Trophoblast cell (in vitro differentiated cells and primary cell): ENCODE data around the gene PCSK6.

ENCODE experiments used
- DNase-seq, 2 donors: peaks; one replicate each; pipeline ENCODE4 v3.0.0-alpha.2; 2016
- H2AFZ ChIP-seq: 2 replicates; pipeline ENCODE4 v1.6.1; 2013; ENCODE audit warnings: low read length, moderate library complexity, mild to moderate bottlenecking; ENCODE audit not compliant: insufficient read depth, poor library complexity
- H2AK5ac ChIP-seq: 2 replicates; pipeline ENCODE4 v1.6.1; 2013; ENCODE audit warnings: mild to moderate bottlenecking, low read length
- H2BK120ac ChIP-seq: 2 replicates; pipeline ENCODE4 v1.6.1; 2013; ENCODE audit warnings: low read length, mild to moderate bottlenecking, moderate library complexity; ENCODE audit not compliant: insufficient read depth, poor library complexity
- H2BK12ac ChIP-seq: 2 replicates; pipeline ENCODE4 v1.6.1; 2013; ENCODE audit warnings: mild to moderate bottlenecking, low read length, moderate library complexity
- H2BK5ac ChIP-seq: 2 replicates; pipeline ENCODE4 v1.6.1; 2013; ENCODE audit warnings: low read length, low read depth, moderate library complexity, mild to moderate bottlenecking; ENCODE audit not compliant: poor library complexity
- H3K14ac ChIP-seq: 2 replicates; pipeline ENCODE4 v1.6.1; 2013; ENCODE audit warnings: mild to moderate bottlenecking, low read length
- H3K18ac ChIP-seq: 2 replicates; pipeline ENCODE4 v1.6.1; 2013; ENCODE audit warnings: mild to moderate bottlenecking, low read length
- H3K23ac ChIP-seq: 2 replicates; pipeline ENCODE4 v1.6.1; 2013; ENCODE audit warnings: low read length
- H3K27ac ChIP-seq: 2 replicates; pipeline ENCODE4 v1.5.1; 2013; ENCODE audit warnings: low read depth, mild to moderate bottlenecking, inconsistent platforms, low read length, moderate library complexity
- H3K27me3 ChIP-seq: 2 replicates; pipeline ENCODE4 v1.6.1; 2013; ENCODE audit warnings: inconsistent platforms, mild to moderate bottlenecking, low read length, moderate library complexity; ENCODE audit not compliant: insufficient read depth
- H3K36me3 ChIP-seq, 2 experiments: 1 replicate in 1 of 2; 2 replicates in 1 of 2; pipeline ENCODE4 v1.6.1; 2013; ENCODE audit warnings: low read length in 2 of 2, mild to moderate bottlenecking in 2 of 2, moderate library complexity in 1 of 2; ENCODE audit not compliant: insufficient read depth in 2 of 2, control insufficient read depth in 1 of 2
- H3K4ac ChIP-seq: 2 replicates; pipeline ENCODE4 v1.6.1; 2013; ENCODE audit warnings: low read depth, mild to moderate bottlenecking, low read length, moderate library complexity
- H3K4me1 ChIP-seq, 2 experiments: 1 replicate in 1 of 2; 2 replicates in 1 of 2; pipeline ENCODE4 v1.6.1; 2013; ENCODE audit warnings: low read length in 2 of 2, mild to moderate bottlenecking in 2 of 2, moderate library complexity in 1 of 2; ENCODE audit not compliant: insufficient read depth in 2 of 2, control insufficient read depth in 1 of 2
- H3K4me2 ChIP-seq: 2 replicates; pipeline ENCODE4 v1.6.1; 2013; ENCODE audit warnings: inconsistent platforms, mild to moderate bottlenecking, low read length, moderate library complexity
- H3K4me3 ChIP-seq: 2 replicates; pipeline ENCODE4 v1.5.1; 2013; ENCODE audit warnings: mild to moderate bottlenecking, low read depth, low read length, inconsistent platforms
- H3K79me1 ChIP-seq: one replicate; pipeline ENCODE4 v1.6.1; 2013; ENCODE audit warnings: low read length
- H3K79me2 ChIP-seq: 2 replicates; pipeline ENCODE4 v1.6.1; 2013; ENCODE audit warnings: low read length, mild to moderate bottlenecking; ENCODE audit not compliant: control insufficient read depth, insufficient read depth, poor library complexity
- H3K9ac ChIP-seq: 2 replicates; pipeline ENCODE4 v1.6.1; 2013; ENCODE audit warnings: mild to moderate bottlenecking, low read length
- H3K9me3 ChIP-seq: 2 replicates; pipeline ENCODE4 v1.6.1; 2013; ENCODE audit warnings: low read depth, mild to moderate bottlenecking, control low read depth, inconsistent platforms, low read length; ENCODE audit not compliant: insufficient read depth
- H4K12ac ChIP-seq: 2 replicates; pipeline ENCODE4 v1.6.1; 2013; ENCODE audit warnings: low read depth, mild to moderate bottlenecking, low read length, moderate library complexity
- H4K8ac ChIP-seq: 2 replicates; pipeline ENCODE4 v1.6.1; 2013; ENCODE audit warnings: low read depth, mild to moderate bottlenecking, low read length, moderate library complexity
- H4K91ac ChIP-seq: one replicate; pipeline ENCODE4 v1.6.1; 2013; ENCODE audit warnings: low read depth, mild to moderate bottlenecking, low read length, moderate library complexity
- WGBS: extraction: QIAGEN DNeasy Blood & Tissue Kit; methylation state at CpG from one replicate; pipeline ENCODE4 v1.1.7; 2013; ENCODE audit warnings: missing lambda C conversion rate; ENCODE audit not compliant: insufficient read length, insufficient coverage; ENCODE audit errors: extremely low coverage; 5-methylcytosine and 5-hydroxymethylcytosine counted together

PCSK6 gene

GRCh38 chr15:101329867-101330380 lies 159.6 kb downstream of the PCSK6 start:
- no peak overlapping the region for H2BK12ac ChIP-seq
- H4K91ac ChIP-seq = no peak overlapping the region
- H3K9me3 ChIP-seq = peaks cover 8% of the 10 kb centered on the region
- H3K23ac ChIP-seq = no peak overlapping the region
- H2BK120ac ChIP-seq = no peak overlapping the region
- no peak overlapping the region for H2BK5ac ChIP-seq
- no peaks in the 10 kb centered on the region for H3K79me1 ChIP-seq
- no peak for DNase-seq
- no peak overlapping the region for H4K12ac ChIP-seq
- no peaks in the 10 kb centered on the region for H3K79me2 ChIP-seq
- no peaks in the 10 kb centered on the region for H3K4me1 ChIP-seq
- no peak overlapping the region for H3K4ac ChIP-seq
- H4K8ac ChIP-seq = no peak overlapping the region
- H2AFZ ChIP-seq = no peak overlapping the region
- H3K14ac ChIP-seq = no peak overlapping the region
- no peak overlapping the region for H3K4me3 ChIP-seq
- H2AK5ac ChIP-seq = no peak overlapping the region
- no CpG with 5 or more reads among the region's 9 CpGs for WGBS
- H3K9ac ChIP-seq = no peak overlapping the region
- H3K18ac ChIP-seq = no peak overlapping the region
- H3K27ac ChIP-seq = no peak overlapping the region
- H3K27me3 ChIP-seq = no peaks in the 10 kb centered on the region
- no peak overlapping the region for H3K4me2 ChIP-seq
- H3K36me3 ChIP-seq = no peaks in the 10 kb centered on the region

GRCh38 chr15:101329309-101329863 lies 160.1 kb downstream of the PCSK6 start:
- DNase-seq = no peak

GRCh38 chr15:101328001-101328400 lies 161.5 kb downstream of the PCSK6 start:
- H4K91ac ChIP-seq = no peak overlapping the region
- no peak overlapping the region for H3K9ac ChIP-seq
- no peaks in the 10 kb centered on the region for H3K79me1 ChIP-seq
- no peak overlapping the region for H2BK12ac ChIP-seq
- H4K8ac ChIP-seq = no peak overlapping the region
- no peak overlapping the region for H3K4ac ChIP-seq
- no CpG with 5 or more reads among the region's 14 CpGs for WGBS
- no peak overlapping the region for H2BK5ac ChIP-seq
- no peaks in the 10 kb centered on the region for H3K79me2 ChIP-seq
- H3K4me3 ChIP-seq = no peak overlapping the region
- no peak overlapping the region for H2AK5ac ChIP-seq
- H3K4me2 ChIP-seq = no peak overlapping the region
- H3K9me3 ChIP-seq = peaks cover 3% of the 10 kb centered on the region
- H3K23ac ChIP-seq = no peak overlapping the region
- no peak overlapping the region for H3K18ac ChIP-seq
- no peak overlapping the region for H3K14ac ChIP-seq
- H3K27ac ChIP-seq = no peak overlapping the region
- DNase-seq = no peak
- no peak overlapping the region for H2BK120ac ChIP-seq
- H4K12ac ChIP-seq = no peak overlapping the region
- H3K4me1 ChIP-seq = no peaks in the 10 kb centered on the region
- H3K27me3 ChIP-seq = no peaks in the 10 kb centered on the region
- no peak overlapping the region for H2AFZ ChIP-seq
- H3K36me3 ChIP-seq = no peaks in the 10 kb centered on the region

More at GRCh38 chr15:101329309-101329863, 160.1 kb downstream of the PCSK6 start:
- no peak overlapping the region for H3K14ac ChIP-seq
- H3K18ac ChIP-seq = no peak overlapping the region
- H3K79me1 ChIP-seq = no peaks in the 10 kb centered on the region
- no peak overlapping the region for H3K23ac ChIP-seq
- H3K4me1 ChIP-seq = no peaks in the 10 kb centered on the region
- no peak overlapping the region for H4K12ac ChIP-seq
- no peaks in the 10 kb centered on the region for H3K36me3 ChIP-seq
- no peak overlapping the region for H2BK5ac ChIP-seq
- H4K8ac ChIP-seq = no peak overlapping the region
- no peaks in the 10 kb centered on the region for H3K27me3 ChIP-seq
- H2AFZ ChIP-seq = no peak overlapping the region
- no peaks in the 10 kb centered on the region for H3K79me2 ChIP-seq
- H2BK120ac ChIP-seq = no peak overlapping the region
- H3K27ac ChIP-seq = no peak overlapping the region
- no peak overlapping the region for H2BK12ac ChIP-seq
- H3K4me2 ChIP-seq = no peak overlapping the region
- no peak overlapping the region for H3K4ac ChIP-seq
- H3K9me3 ChIP-seq = peaks cover 7% of the 10 kb centered on the region
- no peak overlapping the region for H3K4me3 ChIP-seq
- no peak overlapping the region for H2AK5ac ChIP-seq
- WGBS = no CpG with 5 or more reads among the region's 14 CpGs
- H3K9ac ChIP-seq = no peak overlapping the region
- H4K91ac ChIP-seq = no peak overlapping the region

GRCh38 chr15:101327147-101327740 lies 162.3 kb downstream of the PCSK6 start:
- no peaks in the 10 kb centered on the region for H3K36me3 ChIP-seq
- no peak overlapping the region for H3K4me2 ChIP-seq
- H3K14ac ChIP-seq = no peak overlapping the region
- no peak overlapping the region for H3K27ac ChIP-seq
- no peak overlapping the region for H3K18ac ChIP-seq
- H4K8ac ChIP-seq = no peak overlapping the region
- no peak overlapping the region for H2AFZ ChIP-seq
- no peak overlapping the region for H3K4me3 ChIP-seq
- no peak overlapping the region for H2BK5ac ChIP-seq
- H2AK5ac ChIP-seq = no peak overlapping the region
- H3K23ac ChIP-seq = no peak overlapping the region
- H3K27me3 ChIP-seq = no peaks in the 10 kb centered on the region
- H4K12ac ChIP-seq = no peak overlapping the region
- no peaks in the 10 kb centered on the region for H3K4me1 ChIP-seq
- no peaks in the 10 kb centered on the region for H3K79me1 ChIP-seq
- no peak overlapping the region for H3K9ac ChIP-seq
- H3K79me2 ChIP-seq = no peaks in the 10 kb centered on the region
- H3K9me3 ChIP-seq = peaks cover 3% of the 10 kb centered on the region
- H2BK12ac ChIP-seq = no peak overlapping the region
- no peak for DNase-seq
- no peak overlapping the region for H3K4ac ChIP-seq
- H2BK120ac ChIP-seq = no peak overlapping the region
- no CpG with 5 or more reads among the region's 17 CpGs for WGBS
- no peak overlapping the region for H4K91ac ChIP-seq
